Measurements from ENCODE around the gene ADISSP. TPM values are rescaled to one million over a fixed set of nuclear protein-coding genes. Genes with fewer than 3 reads are reported as not detected.

The ADISSP gene
- total and polyA plus RNA-seq, 2 of the 13 experiments (the other 11 are each of a cell fraction or from before 2014, with no cell fraction given) = 38.3 to 90.6 TPM

DNA sequence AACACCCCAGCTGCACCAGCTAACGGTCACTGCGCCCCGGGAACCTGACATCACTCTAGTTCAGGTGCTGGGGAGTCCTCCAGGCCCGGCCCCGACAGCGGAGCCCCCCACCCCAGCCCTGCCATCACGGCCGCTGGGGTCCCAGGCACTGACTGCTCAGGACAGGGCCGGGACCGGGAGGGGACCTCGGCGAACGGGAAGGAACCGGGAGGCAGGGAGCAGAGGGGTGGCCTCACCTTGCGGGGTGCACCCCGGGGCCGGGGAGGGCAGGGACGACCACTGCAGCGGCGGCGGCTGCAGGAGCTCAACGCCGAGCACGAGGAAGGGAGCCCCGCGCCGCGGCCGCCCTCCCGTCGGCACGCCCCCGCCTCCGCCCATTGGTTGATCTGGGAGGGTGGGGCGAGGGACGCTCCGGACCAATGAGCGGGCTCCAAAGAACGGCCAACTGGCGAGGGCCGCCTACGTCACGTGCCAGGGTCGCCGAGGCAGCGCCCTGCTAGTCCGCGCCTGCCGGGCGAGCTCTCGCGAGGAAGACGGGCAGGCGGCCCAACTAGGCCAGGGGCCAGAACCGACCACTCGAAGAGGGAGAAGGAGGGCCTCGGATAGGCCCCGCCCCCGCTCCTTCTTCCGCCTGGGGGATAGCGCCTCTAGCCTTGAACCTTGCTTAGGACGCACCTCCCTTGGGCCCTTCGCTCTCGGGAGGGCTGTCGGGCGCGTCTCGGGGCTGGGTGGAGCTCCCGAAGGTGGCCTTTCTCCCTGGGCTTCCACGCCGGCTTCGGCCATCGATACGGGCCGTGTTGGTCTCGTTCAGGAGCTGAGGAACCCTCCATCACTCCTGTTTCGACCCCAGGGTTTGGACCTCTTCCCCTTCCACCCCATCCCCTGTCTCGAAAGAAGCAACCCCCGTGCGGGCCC is at the start of gene ADISSP (continued):
- TF ChIP-seq, protein P1, sequence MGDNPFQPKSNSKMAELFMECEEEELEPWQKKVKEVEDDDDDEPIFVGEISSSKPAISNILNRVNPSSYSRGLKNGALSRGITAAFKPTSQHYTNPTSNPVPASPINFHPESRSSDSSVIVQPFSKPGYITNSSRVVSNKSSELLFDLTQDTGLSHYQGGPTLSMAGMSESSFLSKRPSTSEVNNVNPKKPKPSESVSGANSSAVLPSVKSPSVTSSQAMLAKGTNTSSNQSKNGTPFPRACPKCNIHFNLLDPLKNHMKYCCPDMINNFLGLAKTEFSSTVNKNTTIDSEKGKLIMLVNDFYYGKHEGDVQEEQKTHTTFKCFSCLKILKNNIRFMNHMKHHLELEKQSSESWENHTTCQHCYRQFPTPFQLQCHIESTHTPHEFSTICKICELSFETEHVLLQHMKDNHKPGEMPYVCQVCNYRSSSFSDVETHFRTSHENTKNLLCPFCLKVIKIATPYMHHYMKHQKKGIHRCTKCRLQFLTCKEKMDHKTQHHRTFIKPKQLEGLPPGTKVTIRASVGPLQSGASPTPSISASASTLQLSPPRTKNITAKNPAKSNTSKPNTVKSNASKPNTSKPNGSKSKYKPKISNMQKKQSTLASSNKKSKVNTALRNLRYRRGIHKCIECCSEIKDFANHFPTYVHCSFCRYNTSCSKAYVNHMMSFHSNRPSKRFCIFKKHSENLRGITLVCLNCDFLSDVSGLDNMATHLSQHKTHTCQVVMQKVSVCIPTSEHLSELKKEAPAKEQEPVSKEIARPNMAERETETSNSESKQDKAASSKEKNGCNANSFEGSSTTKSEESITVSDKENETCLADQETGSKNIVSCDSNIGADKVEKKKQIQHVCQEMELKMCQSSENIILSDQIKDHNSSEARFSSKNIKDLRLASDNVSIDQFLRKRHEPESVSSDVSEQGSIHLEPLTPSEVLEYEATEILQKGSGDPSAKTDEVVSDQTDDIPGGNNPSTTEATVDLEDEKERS (CRISPR knock-in tag; IDR thresholded peaks at IDR 0.05) = peak; percentile 29; the same call in 1 of the 2 replicates
- 0 out of 2 replicates have a peak, but pooled peaks have one; percentile 52 for TF ChIP-seq THYN1 (CRISPR knock-in tag; IDR thresholded peaks at IDR 0.05; ENCODE audit: borderline replicate concordance, low read depth)
- no peak for TF ChIP-seq NFE2L1 (CRISPR knock-in tag; IDR thresholded peaks at IDR 0.05; ENCODE audit: borderline replicate concordance)
- TF ChIP-seq ISX (CRISPR knock-in tag; conservative IDR thresholded peaks at IDR 0.05) = peak; percentile 90; the same call in 1 of the 2 replicates
- peak; percentile 61; the same call in 1 of the 2 replicates for TF ChIP-seq SRY (CRISPR knock-in tag; IDR thresholded peaks at IDR 0.05)
- TF ChIP-seq, protein P2, sequence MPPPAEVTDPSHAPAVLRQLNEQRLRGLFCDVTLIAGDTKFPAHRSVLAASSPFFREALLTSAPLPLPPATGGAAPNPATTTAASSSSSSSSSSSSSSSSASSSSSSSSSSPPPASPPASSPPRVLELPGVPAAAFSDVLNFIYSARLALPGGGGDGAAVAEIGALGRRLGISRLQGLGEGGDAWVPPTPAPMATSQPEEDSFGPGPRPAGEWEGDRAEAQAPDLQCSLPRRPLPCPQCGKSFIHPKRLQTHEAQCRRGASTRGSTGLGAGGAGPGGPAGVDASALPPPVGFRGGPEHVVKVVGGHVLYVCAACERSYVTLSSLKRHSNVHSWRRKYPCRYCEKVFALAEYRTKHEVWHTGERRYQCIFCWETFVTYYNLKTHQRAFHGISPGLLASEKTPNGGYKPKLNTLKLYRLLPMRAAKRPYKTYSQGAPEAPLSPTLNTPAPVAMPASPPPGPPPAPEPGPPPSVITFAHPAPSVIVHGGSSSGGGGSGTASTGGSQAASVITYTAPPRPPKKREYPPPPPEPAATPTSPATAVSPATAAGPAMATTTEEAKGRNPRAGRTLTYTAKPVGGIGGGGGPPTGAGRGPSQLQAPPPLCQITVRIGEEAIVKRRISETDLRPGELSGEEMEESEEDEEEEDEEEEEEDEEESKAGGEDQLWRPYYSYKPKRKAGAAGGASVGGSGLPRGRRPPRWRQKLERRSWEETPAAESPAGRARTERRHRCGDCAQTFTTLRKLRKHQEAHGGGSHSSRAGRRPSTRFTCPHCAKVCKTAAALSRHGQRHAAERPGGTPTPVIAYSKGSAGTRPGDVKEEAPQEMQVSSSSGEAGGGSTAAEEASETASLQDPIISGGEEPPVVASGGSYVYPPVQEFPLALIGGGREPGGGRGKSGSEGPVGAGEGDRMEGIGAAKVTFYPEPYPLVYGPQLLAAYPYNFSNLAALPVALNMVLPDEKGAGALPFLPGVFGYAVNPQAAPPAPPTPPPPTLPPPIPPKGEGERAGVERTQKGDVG (CRISPR knock-in tag; IDR thresholded peaks at IDR 0.05; ENCODE audit: borderline replicate concordance) = 0 out of 2 replicates have a peak, but pooled peaks have one; percentile 16
- peak; percentile 94; the same call in 1 of the 2 replicates for TF ChIP-seq ZNF138 (CRISPR knock-in tag; IDR thresholded peaks at IDR 0.05; ENCODE audit: low read depth)
- peak; percentile 99 for TF ChIP-seq KDM5B (CRISPR knock-in tag; IDR thresholded peaks at IDR 0.05; ENCODE audit: borderline replicate concordance)
- TF ChIP-seq, protein P3, sequence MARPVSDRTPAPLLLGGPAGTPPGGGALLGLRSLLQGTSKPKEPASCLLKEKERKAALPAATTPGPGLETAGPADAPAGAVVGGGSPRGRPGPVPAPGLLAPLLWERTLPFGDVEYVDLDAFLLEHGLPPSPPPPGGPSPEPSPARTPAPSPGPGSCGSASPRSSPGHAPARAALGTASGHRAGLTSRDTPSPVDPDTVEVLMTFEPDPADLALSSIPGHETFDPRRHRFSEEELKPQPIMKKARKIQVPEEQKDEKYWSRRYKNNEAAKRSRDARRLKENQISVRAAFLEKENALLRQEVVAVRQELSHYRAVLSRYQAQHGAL (CRISPR knock-in tag; IDR thresholded peaks at IDR 0.05; ENCODE audit: not compliant biosample characterization) = peak; percentile 91
- no peak for TF ChIP-seq NFE2 (CRISPR knock-in tag; IDR thresholded peaks at IDR 0.05)
- TF ChIP-seq NR2F2 (IDR thresholded peaks at IDR 0.05; ENCODE audit: borderline replicate concordance, low read depth) = 0 out of 2 replicates have a peak, but pooled peaks have one; percentile 29
- TF ChIP-seq, protein P4, sequence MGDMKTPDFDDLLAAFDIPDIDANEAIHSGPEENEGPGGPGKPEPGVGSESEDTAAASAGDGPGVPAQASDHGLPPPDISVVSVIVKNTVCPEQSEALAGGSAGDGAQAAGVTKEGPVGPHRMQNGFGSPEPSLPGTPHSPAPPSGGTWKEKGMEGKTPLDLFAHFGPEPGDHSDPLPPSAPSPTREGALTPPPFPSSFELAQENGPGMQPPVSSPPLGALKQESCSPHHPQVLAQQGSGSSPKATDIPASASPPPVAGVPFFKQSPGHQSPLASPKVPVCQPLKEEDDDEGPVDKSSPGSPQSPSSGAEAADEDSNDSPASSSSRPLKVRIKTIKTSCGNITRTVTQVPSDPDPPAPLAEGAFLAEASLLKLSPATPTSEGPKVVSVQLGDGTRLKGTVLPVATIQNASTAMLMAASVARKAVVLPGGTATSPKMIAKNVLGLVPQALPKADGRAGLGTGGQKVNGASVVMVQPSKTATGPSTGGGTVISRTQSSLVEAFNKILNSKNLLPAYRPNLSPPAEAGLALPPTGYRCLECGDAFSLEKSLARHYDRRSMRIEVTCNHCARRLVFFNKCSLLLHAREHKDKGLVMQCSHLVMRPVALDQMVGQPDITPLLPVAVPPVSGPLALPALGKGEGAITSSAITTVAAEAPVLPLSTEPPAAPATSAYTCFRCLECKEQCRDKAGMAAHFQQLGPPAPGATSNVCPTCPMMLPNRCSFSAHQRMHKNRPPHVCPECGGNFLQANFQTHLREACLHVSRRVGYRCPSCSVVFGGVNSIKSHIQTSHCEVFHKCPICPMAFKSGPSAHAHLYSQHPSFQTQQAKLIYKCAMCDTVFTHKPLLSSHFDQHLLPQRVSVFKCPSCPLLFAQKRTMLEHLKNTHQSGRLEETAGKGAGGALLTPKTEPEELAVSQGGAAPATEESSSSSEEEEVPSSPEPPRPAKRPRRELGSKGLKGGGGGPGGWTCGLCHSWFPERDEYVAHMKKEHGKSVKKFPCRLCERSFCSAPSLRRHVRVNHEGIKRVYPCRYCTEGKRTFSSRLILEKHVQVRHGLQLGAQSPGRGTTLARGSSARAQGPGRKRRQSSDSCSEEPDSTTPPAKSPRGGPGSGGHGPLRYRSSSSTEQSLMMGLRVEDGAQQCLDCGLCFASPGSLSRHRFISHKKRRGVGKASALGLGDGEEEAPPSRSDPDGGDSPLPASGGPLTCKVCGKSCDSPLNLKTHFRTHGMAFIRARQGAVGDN (CRISPR knock-in tag; IDR thresholded peaks at IDR 0.05) = peak; percentile 98
- TF ChIP-seq HOXA7 (CRISPR knock-in tag; IDR thresholded peaks at IDR 0.05) = no peak
- TF ChIP-seq ZNF563 (CRISPR knock-in tag; IDR thresholded peaks at IDR 0.05) = peak; percentile 95; the same call in 1 of the 2 replicates
- TF ChIP-seq ZNF354B (CRISPR knock-in tag; IDR thresholded peaks at IDR 0.05) = peak; percentile 6

Measured in HepG2 (cell line).